IPS-15b (cell line): Measurements from ENCODE around the gene LMLN.

Source experiments
- H3K27me3 ChIP-seq: one replicate; pipeline ENCODE4 v1.6.1; 2013; ENCODE audit warnings: low read length; ENCODE audit not compliant: control insufficient read depth, insufficient read depth
- H3K36me3 ChIP-seq: one replicate; pipeline ENCODE4 v1.6.1; 2013; ENCODE audit warnings: low read length; ENCODE audit not compliant: control insufficient read depth, insufficient read depth
- H3K4me1 ChIP-seq: one replicate; pipeline ENCODE4 v1.6.1; 2013; ENCODE audit warnings: mild to moderate bottlenecking, low read length; ENCODE audit not compliant: control insufficient read depth, insufficient read depth
- H3K4me3 ChIP-seq: one replicate; pipeline ENCODE4 v1.5.1; 2013; ENCODE audit warnings: low read depth, low read length
- H3K9ac ChIP-seq: one replicate; pipeline ENCODE4 v1.6.1; 2013; ENCODE audit warnings: low read depth, mild to moderate bottlenecking, low read length
- H3K9me3 ChIP-seq: one replicate; pipeline ENCODE4 v1.6.1; 2013; ENCODE audit warnings: mild to moderate bottlenecking, low read length; ENCODE audit not compliant: control insufficient read depth, insufficient read depth

The LMLN gene

DNA sequence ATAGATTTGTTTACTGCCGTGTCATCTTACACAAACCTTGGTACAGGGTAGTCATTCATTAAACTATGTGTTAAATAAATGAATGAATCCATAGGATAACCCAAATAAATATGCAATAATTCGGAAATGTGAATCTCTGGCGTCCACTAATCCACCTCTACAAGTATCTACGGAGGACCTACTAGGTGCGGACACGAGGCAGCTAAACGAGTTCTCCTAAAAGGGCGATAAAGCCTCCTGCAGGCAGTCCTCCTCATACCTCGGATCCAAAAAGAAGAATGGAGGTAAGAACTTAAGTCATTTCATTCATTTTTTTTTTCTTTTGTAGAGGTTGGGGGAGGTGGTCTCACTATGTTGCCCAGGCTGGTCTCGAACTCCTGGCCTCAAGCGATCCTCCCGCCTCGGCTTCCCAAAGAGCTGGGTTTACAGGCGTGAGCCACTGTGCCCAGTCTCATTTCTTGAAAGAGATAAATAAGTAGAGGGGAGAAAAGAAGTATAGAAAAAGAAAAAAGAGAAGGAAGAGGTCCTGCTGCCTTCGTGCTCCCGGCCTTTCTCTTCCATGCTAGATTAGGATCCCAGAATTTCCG is 10.7 kb upstream of the LMLN start:
- Histone ChIP-seq H3K36me3 (peaks cover 28% of the 10 kb centered on the region), H3K9ac (peak overlapping the region; percentile 92), H3K27me3 (no peaks in the 10 kb centered on the region), H3K4me3 (peak overlapping the region; percentile 82), H3K9me3 (no peaks in the 10 kb centered on the region), H3K4me1 (peaks cover 2% of the 10 kb centered on the region)

DNA sequence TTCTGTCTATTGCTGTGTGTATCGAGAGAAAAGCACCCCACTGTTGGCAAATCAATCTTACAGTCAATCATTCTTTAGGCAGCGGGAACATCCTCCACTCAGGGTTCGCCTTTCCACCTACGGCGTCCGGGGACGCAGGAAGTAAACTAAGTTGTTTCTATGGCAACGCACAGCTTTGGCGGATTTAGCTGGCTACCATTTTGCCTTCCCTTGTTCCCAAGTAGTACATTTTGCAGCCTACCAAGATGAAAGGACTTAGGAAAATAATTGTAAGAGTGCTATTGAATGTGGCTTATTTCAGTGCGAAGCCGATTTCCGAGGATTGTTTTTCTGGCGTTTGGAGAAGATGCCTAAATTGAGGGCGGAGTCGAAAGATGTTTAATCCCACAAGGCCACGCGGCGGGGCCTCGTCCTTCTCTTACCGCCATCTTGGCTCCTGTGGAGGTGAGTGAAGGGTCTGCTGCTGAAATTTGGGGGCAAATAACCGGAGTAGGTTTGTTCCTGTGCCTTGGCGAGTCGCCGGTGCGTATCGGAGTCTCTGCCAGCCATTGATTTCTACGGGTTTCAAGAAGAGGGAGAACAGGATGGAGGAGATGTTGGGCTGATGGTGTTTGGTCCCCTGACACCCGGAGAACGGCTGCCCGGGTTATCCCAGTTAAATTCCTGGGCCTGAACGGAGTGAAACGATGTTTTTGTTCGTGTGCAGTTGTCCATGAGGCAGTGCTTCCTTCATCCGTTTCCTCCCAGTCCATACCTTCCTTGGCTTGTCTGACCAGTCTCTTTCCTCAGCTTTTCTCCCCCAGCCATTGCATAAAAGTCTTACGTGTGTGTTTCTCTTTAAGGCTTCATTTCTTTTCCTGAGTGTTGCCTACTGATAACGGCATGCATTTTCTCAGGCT is 10.0 kb upstream of the LMLN start, which contains the start of gene RPL35A:
Gene RPL35A, plus strand, starts transcription at position 413 of the 899 bp plus-strand sequence. CDS start 778 bp downstream, outside the sequence.
- Histone ChIP-seq H3K4me1 (peaks cover 2% of the 10 kb centered on the region), H3K4me3 (peak within 1 kb of the TSS; percentile 82), H3K9me3 (no peaks in the 10 kb centered on the region), H3K36me3 (peaks cover 36% of the 10 kb centered on the region), H3K27me3 (no peaks in the 10 kb centered on the region), H3K9ac (peak within 1 kb of the TSS; percentile 92)

DNA sequence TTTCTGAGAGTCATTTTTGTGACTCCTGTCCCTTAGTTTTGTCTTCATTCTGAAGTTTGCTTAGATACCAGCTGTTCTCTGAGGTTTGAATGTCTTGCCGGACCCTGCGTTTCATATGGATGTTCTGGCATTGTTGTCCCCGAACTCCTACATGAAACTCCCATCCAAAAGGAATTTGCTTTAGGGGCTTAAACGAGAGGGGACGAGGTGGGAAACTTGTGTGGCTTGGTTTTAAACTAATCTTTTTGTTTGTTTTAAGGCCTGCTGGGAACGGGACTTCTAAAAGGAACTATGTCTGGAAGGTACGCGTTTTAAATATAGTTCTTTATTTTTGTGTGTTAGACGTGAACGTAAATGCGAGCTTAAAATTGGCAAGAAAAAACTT is 9.3 kb upstream of the LMLN start:
- H3K9ac ChIP-seq: peak overlapping the region; percentile 92
- no peaks in the 10 kb centered on the region for H3K27me3 ChIP-seq
- H3K4me1 ChIP-seq: peaks cover 2% of the 10 kb centered on the region
- H3K9me3 ChIP-seq: no peaks in the 10 kb centered on the region
- peak overlapping the region; percentile 82 for H3K4me3 ChIP-seq
- H3K36me3 ChIP-seq: peaks cover 42% of the 10 kb centered on the region

DNA sequence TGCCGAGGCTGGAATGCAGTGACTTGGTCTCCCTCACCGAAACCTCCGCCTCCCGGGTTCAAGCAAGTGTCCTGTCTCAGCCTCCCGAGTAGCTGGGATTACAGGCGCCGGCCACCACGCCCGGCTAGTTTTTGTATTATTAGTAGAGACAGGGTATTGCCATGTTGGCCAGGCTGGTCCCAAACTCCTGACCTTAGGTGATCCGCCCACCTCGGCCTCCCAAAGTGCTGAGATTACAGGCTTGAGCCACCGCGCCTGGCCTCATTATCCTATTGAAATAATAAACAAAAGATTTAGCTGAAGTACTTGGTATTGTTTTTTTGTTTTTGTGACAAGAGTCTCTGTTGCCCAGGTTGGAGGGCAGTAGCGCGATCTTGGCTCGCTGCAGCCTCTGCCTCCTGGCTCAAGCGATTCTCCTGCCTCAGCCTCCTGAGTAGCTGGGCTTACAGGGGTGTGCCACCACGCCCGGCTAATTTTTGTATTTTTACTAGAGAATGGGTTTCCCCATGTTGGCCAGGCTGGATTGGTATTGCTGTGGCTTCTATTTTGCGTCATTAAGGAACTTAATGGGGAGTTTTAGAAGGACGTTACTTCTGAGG is 8.5 kb upstream of the LMLN start:
- Histone ChIP-seq H3K4me3 (peak overlapping the region; percentile 82), H3K4me1 (peaks cover 2% of the 10 kb centered on the region), H3K36me3 (peaks cover 47% of the 10 kb centered on the region)

DNA sequence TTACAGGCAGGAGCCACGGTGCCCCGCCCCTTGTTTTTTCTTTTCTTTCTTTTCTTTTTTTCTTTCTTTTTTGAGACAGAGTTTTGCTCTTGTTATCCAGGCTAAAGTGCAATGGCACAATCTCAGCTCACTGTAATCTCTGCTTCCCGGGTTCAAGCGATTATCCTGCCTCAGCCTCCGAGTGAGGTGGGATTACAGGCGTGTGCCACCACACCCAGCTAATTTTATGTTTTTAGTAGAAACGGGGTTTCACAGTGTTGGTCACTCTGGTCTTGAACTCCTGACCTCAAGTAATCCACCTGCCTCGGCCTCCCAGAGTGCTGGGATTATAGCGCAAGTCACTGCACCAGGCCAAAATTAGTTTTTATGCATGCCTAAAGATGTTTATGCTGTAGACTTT is 7.6 kb upstream of the LMLN start:
- no peak overlapping the region for H3K4me3 ChIP-seq
- no peak overlapping the region for H3K9ac ChIP-seq
- H3K4me1 ChIP-seq: peaks cover 2% of the 10 kb centered on the region
- H3K9me3 ChIP-seq: no peaks in the 10 kb centered on the region
- H3K27me3 ChIP-seq: no peaks in the 10 kb centered on the region
- peaks cover 47% of the 10 kb centered on the region for H3K36me3 ChIP-seq

More for the DNA sequence above, 8.5 kb upstream of the LMLN start:
- H3K27me3 ChIP-seq: no peaks in the 10 kb centered on the region
- peak overlapping the region; percentile 92 for H3K9ac ChIP-seq
- H3K9me3 ChIP-seq: no peaks in the 10 kb centered on the region

DNA sequence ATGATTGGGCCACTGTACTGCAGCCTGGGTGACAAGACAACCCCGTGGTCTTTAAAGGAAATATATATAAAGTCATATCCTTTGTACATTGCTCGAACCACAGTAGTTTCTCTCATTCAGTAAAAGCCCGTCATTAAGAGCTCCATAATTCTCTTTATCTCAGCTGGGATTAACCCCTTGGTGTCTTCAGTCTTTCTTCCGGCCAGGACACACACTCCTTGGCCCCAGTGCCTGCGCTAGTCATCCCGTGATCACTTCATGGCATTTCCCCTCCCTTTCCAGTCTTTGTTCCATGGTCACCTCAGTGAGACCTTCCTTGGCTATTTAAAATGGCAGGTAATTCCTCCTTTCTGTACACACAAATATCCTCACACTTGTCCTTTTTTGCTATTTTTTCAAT is 6.7 kb upstream of the LMLN start:
- Histone ChIP-seq H3K4me3 (no peak overlapping the region), H3K36me3 (peaks cover 47% of the 10 kb centered on the region), H3K4me1 (peaks cover 2% of the 10 kb centered on the region), H3K9ac (no peak overlapping the region), H3K9me3 (no peaks in the 10 kb centered on the region), H3K27me3 (no peaks in the 10 kb centered on the region)

DNA sequence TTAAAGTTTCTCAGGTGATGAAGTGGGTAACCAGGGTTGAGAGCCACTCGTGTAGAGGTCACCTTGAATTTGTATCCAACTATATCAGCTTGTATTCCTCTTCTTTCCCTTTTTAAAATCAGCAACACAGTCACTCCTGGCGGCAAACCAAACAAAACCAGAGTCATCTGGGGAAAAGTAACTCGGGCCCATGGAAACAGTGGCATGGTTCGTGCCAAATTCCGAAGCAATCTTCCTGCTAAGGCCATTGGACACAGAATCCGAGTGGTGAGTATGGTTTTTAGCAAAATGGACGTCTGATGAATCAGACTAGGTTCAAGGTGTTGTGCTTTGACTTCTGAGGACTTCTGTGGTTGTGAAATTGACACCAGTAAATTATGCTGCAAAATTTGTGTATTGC is 6.1 kb upstream of the LMLN start:
- Histone ChIP-seq H3K4me1 (peaks cover 2% of the 10 kb centered on the region), H3K9ac (no peak overlapping the region), H3K4me3 (no peak overlapping the region), H3K36me3 (peaks cover 47% of the 10 kb centered on the region), H3K27me3 (no peaks in the 10 kb centered on the region), H3K9me3 (no peaks in the 10 kb centered on the region)

DNA sequence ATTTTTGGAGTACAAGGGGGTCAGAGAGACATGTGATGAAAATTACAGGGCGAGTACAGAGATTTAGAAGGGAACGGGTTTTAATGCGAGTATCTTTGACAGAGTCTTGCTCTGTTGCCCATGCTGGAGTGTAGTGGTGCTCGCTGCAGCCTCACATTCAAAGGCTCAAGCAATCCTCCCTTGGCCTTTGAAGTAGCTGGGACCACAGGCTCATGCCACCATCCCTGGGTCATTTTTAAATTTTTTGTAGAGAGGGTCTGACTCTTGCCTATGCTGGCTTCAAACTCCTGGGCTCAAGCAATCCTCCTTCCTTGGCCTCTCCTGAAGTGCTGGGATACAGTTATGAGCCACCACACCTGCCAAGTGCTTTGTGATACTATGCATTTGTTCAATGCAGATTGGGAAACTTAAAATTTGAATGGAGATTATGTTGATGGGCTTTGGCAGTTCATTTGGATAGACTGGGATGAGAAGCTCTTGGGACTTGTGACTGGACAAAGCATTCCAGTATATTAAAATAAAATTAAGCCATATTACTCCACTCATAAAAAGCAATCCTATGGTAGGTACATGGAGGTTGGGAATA is 4.0 kb upstream of the LMLN start:
- Histone ChIP-seq H3K9me3 (no peaks in the 10 kb centered on the region), H3K36me3 (peaks cover 47% of the 10 kb centered on the region), H3K9ac (no peak overlapping the region), H3K4me1 (peaks cover 5% of the 10 kb centered on the region), H3K27me3 (peaks cover under 1% of the 10 kb centered on the region), H3K4me3 (no peak overlapping the region)

DNA sequence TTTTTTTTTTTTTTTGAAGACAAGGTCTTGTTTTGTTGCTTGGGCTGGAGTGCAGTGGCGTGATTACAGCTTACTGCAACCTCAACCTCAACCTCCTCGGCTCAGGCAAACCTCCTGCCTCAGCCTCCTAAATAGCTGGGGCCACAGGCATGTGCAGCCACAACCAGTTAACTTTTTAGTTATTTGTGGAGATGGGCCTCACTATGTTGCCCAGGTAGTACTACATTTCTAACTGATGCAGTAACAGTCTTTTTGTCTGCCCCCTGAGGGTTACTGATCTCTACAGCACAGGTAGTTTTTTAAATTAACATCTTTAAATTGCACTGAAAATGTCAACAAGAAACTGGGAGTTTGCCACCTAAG is 3.4 kb upstream of the LMLN start:
- no peak overlapping the region for H3K9ac ChIP-seq
- peaks cover 5% of the 10 kb centered on the region for H3K4me1 ChIP-seq
- H3K36me3 ChIP-seq: peaks cover 43% of the 10 kb centered on the region
- H3K9me3 ChIP-seq: no peaks in the 10 kb centered on the region
- H3K4me3 ChIP-seq: no peak overlapping the region
- H3K27me3 ChIP-seq: peaks cover 3% of the 10 kb centered on the region

DNA sequence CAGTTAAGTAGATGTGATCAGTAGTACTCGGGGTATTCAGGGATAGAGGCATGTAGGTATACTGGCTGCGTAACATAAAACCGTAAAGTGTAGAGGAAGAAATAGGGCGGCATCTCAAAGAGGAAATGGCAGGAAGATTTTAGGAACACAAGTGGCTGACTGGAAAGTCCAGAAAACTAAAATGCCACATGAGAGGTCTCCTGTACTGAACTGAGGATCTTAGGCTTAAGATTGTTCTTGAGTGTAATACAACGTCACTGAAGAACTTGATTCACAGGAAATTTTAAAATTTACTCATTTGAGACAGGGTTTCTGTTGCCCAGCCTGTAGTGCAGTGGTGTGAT is 2.3 kb upstream of the LMLN start:
- no peak overlapping the region for H3K9ac ChIP-seq
- peaks cover 33% of the 10 kb centered on the region for H3K36me3 ChIP-seq
- peaks cover 5% of the 10 kb centered on the region for H3K4me1 ChIP-seq
- H3K4me3 ChIP-seq: no peak overlapping the region
- H3K27me3 ChIP-seq: peaks cover 3% of the 10 kb centered on the region
- H3K9me3 ChIP-seq: no peaks in the 10 kb centered on the region

DNA sequence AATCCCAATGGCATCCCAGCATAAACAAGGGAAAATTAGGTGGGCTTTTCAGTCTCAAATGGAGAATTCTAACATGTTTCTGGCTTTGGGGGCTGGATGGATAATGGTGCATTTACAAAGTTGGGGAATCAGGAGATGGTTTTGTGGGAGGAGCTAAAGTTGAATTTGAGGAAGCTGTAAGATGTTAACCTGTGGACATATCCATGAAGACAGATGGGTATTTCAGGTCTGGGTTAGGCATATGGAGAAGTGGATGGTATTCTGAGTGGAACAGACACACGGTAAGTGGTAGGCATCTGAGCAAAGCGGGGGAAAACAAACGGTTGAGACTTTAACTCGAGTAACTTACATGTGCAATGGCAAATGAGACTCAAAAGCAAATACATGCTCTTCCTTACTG is 1.7 kb upstream of the LMLN start:
- peaks cover 28% of the 10 kb centered on the region for H3K36me3 ChIP-seq
- H3K9ac ChIP-seq: no peak overlapping the region
- H3K4me3 ChIP-seq: no peak overlapping the region
- H3K4me1 ChIP-seq: peaks cover 2% of the 10 kb centered on the region
- H3K9me3 ChIP-seq: no peaks in the 10 kb centered on the region
- H3K27me3 ChIP-seq: peaks cover 3% of the 10 kb centered on the region
